ENCODE measurements around the gene SCO1.

- TF ChIP-seq, protein P1, sequence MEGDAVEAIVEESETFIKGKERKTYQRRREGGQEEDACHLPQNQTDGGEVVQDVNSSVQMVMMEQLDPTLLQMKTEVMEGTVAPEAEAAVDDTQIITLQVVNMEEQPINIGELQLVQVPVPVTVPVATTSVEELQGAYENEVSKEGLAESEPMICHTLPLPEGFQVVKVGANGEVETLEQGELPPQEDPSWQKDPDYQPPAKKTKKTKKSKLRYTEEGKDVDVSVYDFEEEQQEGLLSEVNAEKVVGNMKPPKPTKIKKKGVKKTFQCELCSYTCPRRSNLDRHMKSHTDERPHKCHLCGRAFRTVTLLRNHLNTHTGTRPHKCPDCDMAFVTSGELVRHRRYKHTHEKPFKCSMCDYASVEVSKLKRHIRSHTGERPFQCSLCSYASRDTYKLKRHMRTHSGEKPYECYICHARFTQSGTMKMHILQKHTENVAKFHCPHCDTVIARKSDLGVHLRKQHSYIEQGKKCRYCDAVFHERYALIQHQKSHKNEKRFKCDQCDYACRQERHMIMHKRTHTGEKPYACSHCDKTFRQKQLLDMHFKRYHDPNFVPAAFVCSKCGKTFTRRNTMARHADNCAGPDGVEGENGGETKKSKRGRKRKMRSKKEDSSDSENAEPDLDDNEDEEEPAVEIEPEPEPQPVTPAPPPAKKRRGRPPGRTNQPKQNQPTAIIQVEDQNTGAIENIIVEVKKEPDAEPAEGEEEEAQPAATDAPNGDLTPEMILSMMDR (conservative IDR thresholded peaks at IDR 0.05 in 1 of 2, IDR thresholded peaks at IDR 0.05 in 1 of 2; ENCODE audit: extremely low read depth in 1 of 2, insufficient read depth in 1 of 2, low read depth in 1 of 2, low read length in 2 of 2), result no peak
- no peak for TF ChIP-seq EZH2 (IDR thresholded peaks at IDR 0.05; ENCODE audit: borderline replicate concordance, low read length)
These were observed 40.2 kb downstream of the SCO1 start, which contains the start of gene MYH3 for GRCh38 chr17:10657148-10657547.
